HEK293 (cell line): ENCODE results near the gene GPALPP1.

Source experiments
- CTCF ChIA-PET: fragments of 350-600 bp; formaldehyde crosslinking; extraction: SDS; loops from one replicate; lab custom pipeline; 2021; ENCODE audit warnings: antibody characterized with exemption; lab: Yijun Ruan, JAX
- POLR2A ChIA-PET: fragments of 300-600 bp; formaldehyde crosslinking; extraction: SDS; loops from one replicate; lab custom pipeline; 2020; ENCODE audit warnings: antibody characterized with exemption, inconsistent platforms; lab: Yijun Ruan, JAX
- H3K27ac ChIP-seq: fragments of 200-500 bp; sonication (Bioruptor generic); 2 replicates; pipeline ENCODE4 v1.5.1; 2014; ENCODE audit warnings: low read depth, low read length, control low read depth, inconsistent platforms; ENCODE audit errors: extremely low read depth
- H3K36me3 ChIP-seq, 2 experiments: fragments of 200-500 bp in 1 of 2; sonication (Bioruptor generic) in 1 of 2; 1 replicate in 1 of 2; 2 replicates in 1 of 2; pipeline ENCODE4 v1.5.1; 2014 to 2017; ENCODE audit warnings: inconsistent platforms in 2 of 2, low read length in 2 of 2; ENCODE audit not compliant: control insufficient read depth in 2 of 2, insufficient read depth in 1 of 2
- H3K4me1 ChIP-seq: fragments of 200-500 bp; sonication (Bioruptor generic); 2 replicates; pipeline ENCODE4 v1.5.1; 2014; ENCODE audit warnings: mild to moderate bottlenecking, low read length, inconsistent platforms; ENCODE audit not compliant: control insufficient read depth, insufficient read depth
- H3K4me3 ChIP-seq: 2 replicates; pipeline ENCODE4 v1.5.1; 2011; ENCODE audit warnings: low read depth, mild to moderate bottlenecking, control low read depth, low read length, moderate library complexity
- H3K9me3 ChIP-seq: fragments of 200-500 bp; sonication (Bioruptor generic); 2 replicates; pipeline ENCODE4 v1.5.1; 2014; ENCODE audit warnings: low read depth, low read length, inconsistent platforms; ENCODE audit not compliant: control insufficient read depth, insufficient read depth
- BCL11B ChIP-seq: fragments of 450-650 bp; formaldehyde crosslinking; IDR thresholded peaks from 2 replicates; pipeline ENCODE4 v1.5.1; 2016; ENCODE audit warnings: low read depth, missing biosample characterization, missing genetic modification characterization
- ELK4 ChIP-seq: IDR thresholded peaks from 2 replicates; pipeline ENCODE4 v1.6.1; 2011; ENCODE audit warnings: mild to moderate bottlenecking, low read depth, low read length, borderline replicate concordance
- FEZF1 ChIP-seq: fragments of 450-650 bp; formaldehyde crosslinking; IDR thresholded peaks from 2 replicates; pipeline ENCODE4 v1.5.1; 2016; ENCODE audit warnings: missing biosample characterization, missing genetic modification characterization
- PRDM1 ChIP-seq: fragments of 450-650 bp; formaldehyde crosslinking; IDR thresholded peaks from 2 replicates; pipeline ENCODE4; 2016; ENCODE audit warnings: missing biosample characterization, missing genetic modification characterization
- REPIN1 ChIP-seq: fragments of 450-650 bp; formaldehyde crosslinking; IDR thresholded peaks from 2 replicates; pipeline ENCODE4 v1.5.1; 2017; ENCODE audit warnings: missing biosample characterization, missing genetic modification characterization, low read depth
- YY2 ChIP-seq: fragments of 450-650 bp; formaldehyde crosslinking; IDR thresholded peaks from 2 replicates; pipeline ENCODE4 v1.5.1; 2016; ENCODE audit warnings: missing biosample characterization, missing genetic modification characterization
- ZBTB10 ChIP-seq: fragments of 450-650 bp; formaldehyde crosslinking; IDR thresholded peaks from 2 replicates; pipeline ENCODE4 v1.5.1; 2016; ENCODE audit warnings: missing biosample characterization, missing genetic modification characterization
- ZNF10 ChIP-seq: fragments of 450-650 bp; formaldehyde crosslinking; IDR thresholded peaks from 2 replicates; pipeline ENCODE4 v1.5.1; 2017; ENCODE audit warnings: missing biosample characterization, missing genetic modification characterization
- ZNF18 ChIP-seq: fragments of 450-650 bp; formaldehyde crosslinking; IDR thresholded peaks from 2 replicates; pipeline ENCODE4 v1.5.1; 2016; ENCODE audit warnings: missing biosample characterization, missing genetic modification characterization
- ZNF23 ChIP-seq: fragments of 450-650 bp; formaldehyde crosslinking; IDR thresholded peaks from 2 replicates; pipeline ENCODE4 v1.5.1; 2016; ENCODE audit warnings: missing biosample characterization, missing genetic modification characterization, borderline replicate concordance
- ZNF280D ChIP-seq: fragments of 450-650 bp; formaldehyde crosslinking; IDR thresholded peaks from 2 replicates; pipeline ENCODE4 v1.5.1; 2016; ENCODE audit warnings: missing biosample characterization, missing genetic modification characterization
- ZNF473 ChIP-seq: fragments of 450-650 bp; formaldehyde crosslinking; IDR thresholded peaks from 2 replicates; pipeline ENCODE4 v1.5.1; 2017; ENCODE audit warnings: missing biosample characterization, missing genetic modification characterization
- ZNF48 ChIP-seq: fragments of 450-650 bp; formaldehyde crosslinking; IDR thresholded peaks from 2 replicates; pipeline ENCODE4 v1.5.1; 2016; ENCODE audit warnings: missing biosample characterization, missing genetic modification characterization
- ZNF501 ChIP-seq: fragments of 450-650 bp; formaldehyde crosslinking; IDR thresholded peaks from 2 replicates; pipeline ENCODE4 v1.5.1; 2016; ENCODE audit warnings: missing biosample characterization, missing genetic modification characterization
- ZNF585B ChIP-seq: fragments of 450-650 bp; formaldehyde crosslinking; IDR thresholded peaks from 2 replicates; pipeline ENCODE4 v1.5.1; 2016; ENCODE audit warnings: missing biosample characterization, missing genetic modification characterization
- ZNF677 ChIP-seq: fragments of 450-650 bp; IDR thresholded peaks from 2 replicates; pipeline ENCODE4 v1.5.0; 2018; ENCODE audit warnings: missing biosample characterization, mild to moderate bottlenecking, missing genetic modification characterization, moderate library complexity
- ZNF707 ChIP-seq: fragments of 450-650 bp; formaldehyde crosslinking; IDR thresholded peaks from 2 replicates; pipeline ENCODE4 v1.5.1; 2016; ENCODE audit warnings: missing biosample characterization, missing genetic modification characterization
- ZSCAN5A ChIP-seq: fragments of 450-650 bp; formaldehyde crosslinking; IDR thresholded peaks from 2 replicates; pipeline ENCODE4 v1.5.1; 2016; ENCODE audit warnings: missing biosample characterization, missing genetic modification characterization
- TF ChIP-seq, protein P1 (sequence below): fragments of 450-650 bp; formaldehyde crosslinking; IDR thresholded peaks from 2 replicates; pipeline ENCODE4 v1.5.1; 2016; ENCODE audit warnings: missing biosample characterization, missing genetic modification characterization
- TF ChIP-seq, protein P2 (sequence below): fragments of 450-650 bp; formaldehyde crosslinking; IDR thresholded peaks from 2 replicates; pipeline ENCODE4; 2016; ENCODE audit warnings: missing biosample characterization, missing genetic modification characterization
- TF ChIP-seq, protein P3 (sequence below): fragments of 450-650 bp; formaldehyde crosslinking; IDR thresholded peaks from 2 replicates; pipeline ENCODE4 v1.5.1; 2016; ENCODE audit warnings: missing biosample characterization, missing genetic modification characterization

The GPALPP1 gene

GRCh38 chr13:45021250-45021649 is 31.9 kb downstream of the GPALPP1 start:
- Histone ChIP-seq H3K4me3 (no peak overlapping the region), H3K9me3 (no peaks in the 10 kb centered on the region), H3K4me1 (no peaks in the 10 kb centered on the region), H3K27ac (no peak overlapping the region), H3K36me3 (peaks cover 27 to 28% of the 10 kb centered on the region in 2 experiments)
- no peak for TF ChIP-seq ZNF23
- TF ChIP-seq ZNF501 (tag by site-specific recombination): no peak
- TF ChIP-seq, protein P1, sequence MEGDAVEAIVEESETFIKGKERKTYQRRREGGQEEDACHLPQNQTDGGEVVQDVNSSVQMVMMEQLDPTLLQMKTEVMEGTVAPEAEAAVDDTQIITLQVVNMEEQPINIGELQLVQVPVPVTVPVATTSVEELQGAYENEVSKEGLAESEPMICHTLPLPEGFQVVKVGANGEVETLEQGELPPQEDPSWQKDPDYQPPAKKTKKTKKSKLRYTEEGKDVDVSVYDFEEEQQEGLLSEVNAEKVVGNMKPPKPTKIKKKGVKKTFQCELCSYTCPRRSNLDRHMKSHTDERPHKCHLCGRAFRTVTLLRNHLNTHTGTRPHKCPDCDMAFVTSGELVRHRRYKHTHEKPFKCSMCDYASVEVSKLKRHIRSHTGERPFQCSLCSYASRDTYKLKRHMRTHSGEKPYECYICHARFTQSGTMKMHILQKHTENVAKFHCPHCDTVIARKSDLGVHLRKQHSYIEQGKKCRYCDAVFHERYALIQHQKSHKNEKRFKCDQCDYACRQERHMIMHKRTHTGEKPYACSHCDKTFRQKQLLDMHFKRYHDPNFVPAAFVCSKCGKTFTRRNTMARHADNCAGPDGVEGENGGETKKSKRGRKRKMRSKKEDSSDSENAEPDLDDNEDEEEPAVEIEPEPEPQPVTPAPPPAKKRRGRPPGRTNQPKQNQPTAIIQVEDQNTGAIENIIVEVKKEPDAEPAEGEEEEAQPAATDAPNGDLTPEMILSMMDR: no peak
- no peak for TF ChIP-seq ZNF473
- no peak for TF ChIP-seq ELK4
- TF ChIP-seq YY2 (tag by site-specific recombination): no peak
- no peak for TF ChIP-seq ZNF585B (tag by site-specific recombination)
- no peak for TF ChIP-seq ZNF707 (tag by site-specific recombination)
- no peak for TF ChIP-seq ZBTB10 (tag by site-specific recombination)
- no peak for TF ChIP-seq BCL11B
- TF ChIP-seq ZNF48 (tag by site-specific recombination): no peak
- TF ChIP-seq ZNF18: no peak
- POLR2A ChIA-PET: no interaction called here
- CTCF ChIA-PET: interaction anchor here (0.6 to 1.6 kb wide), 3 partner anchors 26 to 378 kb away, joined by 3 to 5 read pairs (median 3); no protein-coding TSS in a partner anchor

- no peak overlapping the region for H3K4me3 ChIP-seq
- ChIA-PET CTCF (interaction anchor here (0.7 kb wide), 2 partner anchors 32 to 248 kb away, joined by 3 to 6 read pairs; no protein-coding TSS in a partner anchor), POLR2A (no interaction called here)
- no peaks in the 10 kb centered on the region for H3K4me1 ChIP-seq
- no peaks in the 10 kb centered on the region for H3K9me3 ChIP-seq
- H3K36me3 ChIP-seq: peaks cover 18 to 34% of the 10 kb centered on the region in 2 experiments
- H3K27ac ChIP-seq: no peak overlapping the region
- TF ChIP-seq FEZF1 (tag by site-specific recombination) (no peak), ZSCAN5A (no peak), ZNF10 (no peak), PRDM1 (tag by site-specific recombination) (no peak), REPIN1 (tag by site-specific recombination) (no peak), ZNF280D (no peak), ZNF677 (no peak)
- TF ChIP-seq, protein P2, sequence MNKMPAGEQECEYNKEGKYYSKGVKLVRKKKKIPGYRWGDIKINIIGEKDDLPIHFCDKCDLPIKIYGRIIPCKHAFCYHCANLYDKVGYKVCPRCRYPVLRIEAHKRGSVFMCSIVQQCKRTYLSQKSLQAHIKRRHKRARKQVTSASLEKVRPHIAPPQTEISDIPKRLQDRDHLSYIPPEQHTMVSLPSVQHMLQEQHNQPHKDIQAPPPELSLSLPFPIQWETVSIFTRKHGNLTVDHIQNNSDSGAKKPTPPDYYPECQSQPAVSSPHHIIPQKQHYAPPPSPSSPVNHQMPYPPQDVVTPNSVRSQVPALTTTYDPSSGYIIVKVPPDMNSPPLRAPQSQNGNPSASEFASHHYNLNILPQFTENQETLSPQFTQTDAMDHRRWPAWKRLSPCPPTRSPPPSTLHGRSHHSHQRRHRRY: no peak
- TF ChIP-seq, protein P3, sequence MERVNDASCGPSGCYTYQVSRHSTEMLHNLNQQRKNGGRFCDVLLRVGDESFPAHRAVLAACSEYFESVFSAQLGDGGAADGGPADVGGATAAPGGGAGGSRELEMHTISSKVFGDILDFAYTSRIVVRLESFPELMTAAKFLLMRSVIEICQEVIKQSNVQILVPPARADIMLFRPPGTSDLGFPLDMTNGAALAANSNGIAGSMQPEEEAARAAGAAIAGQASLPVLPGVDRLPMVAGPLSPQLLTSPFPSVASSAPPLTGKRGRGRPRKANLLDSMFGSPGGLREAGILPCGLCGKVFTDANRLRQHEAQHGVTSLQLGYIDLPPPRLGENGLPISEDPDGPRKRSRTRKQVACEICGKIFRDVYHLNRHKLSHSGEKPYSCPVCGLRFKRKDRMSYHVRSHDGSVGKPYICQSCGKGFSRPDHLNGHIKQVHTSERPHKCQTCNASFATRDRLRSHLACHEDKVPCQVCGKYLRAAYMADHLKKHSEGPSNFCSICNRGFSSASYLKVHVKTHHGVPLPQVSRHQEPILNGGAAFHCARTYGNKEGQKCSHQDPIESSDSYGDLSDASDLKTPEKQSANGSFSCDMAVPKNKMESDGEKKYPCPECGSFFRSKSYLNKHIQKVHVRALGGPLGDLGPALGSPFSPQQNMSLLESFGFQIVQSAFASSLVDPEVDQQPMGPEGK: no peak
These were observed 35.5 kb downstream of the GPALPP1 start for GRCh38 chr13:45024847-45025246.
